Stimulated activated naive CD8-positive, alpha-beta T cell treated with anti-CD3 and anti-CD28 coated beads, Interleukin-15, Interleukin-2, amounts not matched to agents 100 ng/mL and 50 ng/mL, for 24 hours (primary cell): Measurements from ENCODE around the gene DCBLD2.

Experiments used
- H3K27ac Mint-ChIP-seq: one replicate; pipeline ENCODE4 v1.8.0; 2021; ENCODE audit warnings: mild to moderate bottlenecking, mixed read lengths
- H3K27me3 Mint-ChIP-seq: one replicate; pipeline ENCODE4 v1.8.0; 2021; ENCODE audit warnings: mixed read lengths
- H3K36me3 Mint-ChIP-seq: one replicate; pipeline ENCODE4 v1.8.0; 2021; ENCODE audit warnings: low read depth, mixed read lengths
- H3K4me1 Mint-ChIP-seq: one replicate; pipeline ENCODE4 v1.8.0; 2021; ENCODE audit warnings: low read depth, mixed read lengths
- H3K4me3 Mint-ChIP-seq: one replicate; pipeline ENCODE4 v1.8.0; 2021; ENCODE audit warnings: mild to moderate bottlenecking, mixed read lengths
- H3K9me3 Mint-ChIP-seq: one replicate; pipeline ENCODE4 v1.8.0; 2021; ENCODE audit warnings: mixed read lengths

Gene DCBLD2

GRCh38 chr3:98780343-98780742 lies 121.2 kb downstream of the DCBLD2 start:
- Mint-ChIP-seq H3K36me3 (no peaks in the 10 kb centered on the region), H3K9me3 (no peaks in the 10 kb centered on the region), H3K4me3 (no peak overlapping the region), H3K4me1 (peaks cover 12% of the 10 kb centered on the region), H3K27me3 (peaks cover 3% of the 10 kb centered on the region), H3K27ac (no peak overlapping the region)

GRCh38 chr3:98779541-98780335 lies 121.8 kb downstream of the DCBLD2 start:
- H3K27ac Mint-ChIP-seq: no peak overlapping the region
- peaks cover 3% of the 10 kb centered on the region for H3K27me3 Mint-ChIP-seq
- no peaks in the 10 kb centered on the region for H3K9me3 Mint-ChIP-seq
- H3K36me3 Mint-ChIP-seq: no peaks in the 10 kb centered on the region
- H3K4me3 Mint-ChIP-seq: no peak overlapping the region
- peaks cover 12% of the 10 kb centered on the region for H3K4me1 Mint-ChIP-seq

- H3K4me3 Mint-ChIP-seq: no peak overlapping the region
- no peak overlapping the region for H3K27ac Mint-ChIP-seq
- H3K9me3 Mint-ChIP-seq: no peaks in the 10 kb centered on the region
- peaks cover 12% of the 10 kb centered on the region for H3K4me1 Mint-ChIP-seq
- H3K27me3 Mint-ChIP-seq: peaks cover 10% of the 10 kb centered on the region
- H3K36me3 Mint-ChIP-seq: no peaks in the 10 kb centered on the region
These were observed 122.6 kb downstream of the DCBLD2 start for GRCh38 chr3:98778852-98779413.

- H3K4me1 Mint-ChIP-seq: peaks cover 12% of the 10 kb centered on the region
- H3K9me3 Mint-ChIP-seq: no peaks in the 10 kb centered on the region
- H3K27me3 Mint-ChIP-seq: peaks cover 10% of the 10 kb centered on the region
- no peak overlapping the region for H3K4me3 Mint-ChIP-seq
- no peak overlapping the region for H3K27ac Mint-ChIP-seq
- no peaks in the 10 kb centered on the region for H3K36me3 Mint-ChIP-seq
These were observed 123.1 kb downstream of the DCBLD2 start for GRCh38 chr3:98778383-98778782.

GRCh38 chr3:98777801-98778220 lies 123.7 kb downstream of the DCBLD2 start:
- H3K9me3 Mint-ChIP-seq: no peaks in the 10 kb centered on the region
- no peaks in the 10 kb centered on the region for H3K36me3 Mint-ChIP-seq
- H3K27me3 Mint-ChIP-seq: peaks cover 10% of the 10 kb centered on the region
- H3K4me3 Mint-ChIP-seq: no peak overlapping the region
- no peak overlapping the region for H3K27ac Mint-ChIP-seq
- peaks cover 12% of the 10 kb centered on the region for H3K4me1 Mint-ChIP-seq

GRCh38 chr3:98777286-98777685 lies 124.2 kb downstream of the DCBLD2 start:
- no peak overlapping the region for H3K4me3 Mint-ChIP-seq
- no peak overlapping the region for H3K27ac Mint-ChIP-seq
- H3K27me3 Mint-ChIP-seq: peaks cover 10% of the 10 kb centered on the region

GRCh38 chr3:98776140-98776493 lies 125.4 kb downstream of the DCBLD2 start:
- Mint-ChIP-seq H3K9me3 (no peaks in the 10 kb centered on the region), H3K4me1 (peaks cover 12% of the 10 kb centered on the region), H3K27me3 (peaks cover 10% of the 10 kb centered on the region), H3K4me3 (no peak overlapping the region), H3K36me3 (no peaks in the 10 kb centered on the region), H3K27ac (no peak overlapping the region)

More at GRCh38 chr3:98777286-98777685, 124.2 kb downstream of the DCBLD2 start:
- Mint-ChIP-seq H3K36me3 (no peaks in the 10 kb centered on the region), H3K4me1 (peaks cover 12% of the 10 kb centered on the region), H3K9me3 (no peaks in the 10 kb centered on the region)

- Mint-ChIP-seq H3K27me3 (peaks cover 10% of the 10 kb centered on the region), H3K9me3 (no peaks in the 10 kb centered on the region), H3K36me3 (no peaks in the 10 kb centered on the region), H3K27ac (no peak overlapping the region), H3K4me3 (no peak overlapping the region), H3K4me1 (peaks cover 12% of the 10 kb centered on the region)
These were observed 125.9 kb downstream of the DCBLD2 start for GRCh38 chr3:98775459-98776139.

GRCh38 chr3:98772022-98772421 lies 129.5 kb downstream of the DCBLD2 start:
- no peak overlapping the region for H3K27ac Mint-ChIP-seq
- no peaks in the 10 kb centered on the region for H3K36me3 Mint-ChIP-seq
- H3K27me3 Mint-ChIP-seq: peaks cover 23% of the 10 kb centered on the region
- H3K4me1 Mint-ChIP-seq: no peaks in the 10 kb centered on the region
- H3K4me3 Mint-ChIP-seq: no peak overlapping the region
- no peaks in the 10 kb centered on the region for H3K9me3 Mint-ChIP-seq

- no peaks in the 10 kb centered on the region for H3K36me3 Mint-ChIP-seq
- H3K27ac Mint-ChIP-seq: no peak overlapping the region
- no peaks in the 10 kb centered on the region for H3K9me3 Mint-ChIP-seq
- H3K4me1 Mint-ChIP-seq: no peaks in the 10 kb centered on the region
- peaks cover 23% of the 10 kb centered on the region for H3K27me3 Mint-ChIP-seq
- H3K4me3 Mint-ChIP-seq: no peak overlapping the region
These were observed 131.0 kb downstream of the DCBLD2 start for GRCh38 chr3:98770261-98771039.

- Mint-ChIP-seq H3K9me3 (no peaks in the 10 kb centered on the region), H3K27ac (no peak overlapping the region), H3K36me3 (no peaks in the 10 kb centered on the region), H3K4me3 (no peak overlapping the region), H3K27me3 (peaks cover 17% of the 10 kb centered on the region), H3K4me1 (no peaks in the 10 kb centered on the region)
These were observed 132.0 kb downstream of the DCBLD2 start for GRCh38 chr3:98769448-98769847.

GRCh38 chr3:98768961-98769360 lies 132.5 kb downstream of the DCBLD2 start:
- no peaks in the 10 kb centered on the region for H3K9me3 Mint-ChIP-seq
- H3K4me3 Mint-ChIP-seq: no peak overlapping the region
- peaks cover 13% of the 10 kb centered on the region for H3K27me3 Mint-ChIP-seq
- no peak overlapping the region for H3K27ac Mint-ChIP-seq
- no peaks in the 10 kb centered on the region for H3K4me1 Mint-ChIP-seq
- no peaks in the 10 kb centered on the region for H3K36me3 Mint-ChIP-seq

- Mint-ChIP-seq H3K27me3 (peaks cover 21% of the 10 kb centered on the region), H3K36me3 (no peaks in the 10 kb centered on the region), H3K9me3 (no peaks in the 10 kb centered on the region), H3K4me1 (peaks cover 1% of the 10 kb centered on the region), H3K27ac (no peak overlapping the region), H3K4me3 (no peak overlapping the region)
These were observed 134.6 kb downstream of the DCBLD2 start for GRCh38 chr3:98766924-98767323.

GRCh38 chr3:98765721-98766120 lies 135.8 kb downstream of the DCBLD2 start:
- Mint-ChIP-seq H3K27me3 (peaks cover 21% of the 10 kb centered on the region), H3K9me3 (no peaks in the 10 kb centered on the region), H3K27ac (no peak overlapping the region), H3K4me1 (peaks cover 4% of the 10 kb centered on the region), H3K36me3 (no peaks in the 10 kb centered on the region), H3K4me3 (no peak overlapping the region)

- peaks cover 21% of the 10 kb centered on the region for H3K27me3 Mint-ChIP-seq
- H3K36me3 Mint-ChIP-seq: no peaks in the 10 kb centered on the region
- H3K4me3 Mint-ChIP-seq: no peak overlapping the region
- H3K4me1 Mint-ChIP-seq: peaks cover 4% of the 10 kb centered on the region
- H3K27ac Mint-ChIP-seq: no peak overlapping the region
- H3K9me3 Mint-ChIP-seq: no peaks in the 10 kb centered on the region
These were observed 137.0 kb downstream of the DCBLD2 start for GRCh38 chr3:98764472-98764884.
